Measurements from ENCODE around the gene ANKRD24. TPM values are rescaled to one million over a fixed set of nuclear protein-coding genes. Genes with fewer than 3 reads are reported as not detected.

ANKRD24 gene
- total and polyA plus RNA-seq, 2 of the 13 experiments (the other 11 are each of a cell fraction or from before 2014, with no cell fraction given) = 0.13 to 0.24 TPM

- TF ChIP-seq JUN (CRISPR knock-in tag; IDR thresholded peaks at IDR 0.05) = no peak
- no peak for TF ChIP-seq SOX6 (IDR thresholded peaks at IDR 0.05)
- peak; percentile 77 for TF ChIP-seq SOX6 (CRISPR knock-in tag; IDR thresholded peaks at IDR 0.05)
- TF ChIP-seq EZH2 (conservative IDR thresholded peaks at IDR 0.05; ENCODE audit: low read depth, low read length) = no peak
- no peak for TF ChIP-seq MTA3 (CRISPR knock-in tag; IDR thresholded peaks at IDR 0.05)
- no peak for TF ChIP-seq ZFAT (CRISPR knock-in tag; conservative IDR thresholded peaks at IDR 0.05)
- no peak for TF ChIP-seq ZNF747 (CRISPR knock-in tag; IDR thresholded peaks at IDR 0.05; ENCODE audit: borderline replicate concordance)
- TF ChIP-seq KMT2B (CRISPR knock-in tag; IDR thresholded peaks at IDR 0.05) = no peak
- TF ChIP-seq ZUFSP (CRISPR knock-in tag; IDR thresholded peaks at IDR 0.05; ENCODE audit: borderline replicate concordance) = no peak
- no peak for TF ChIP-seq PRPF4 (IDR thresholded peaks at IDR 0.05; ENCODE audit: low read depth, low read length, poor library complexity, severe bottlenecking)
- no peak for TF ChIP-seq MXD4 (CRISPR knock-in tag; IDR thresholded peaks at IDR 0.05)
- no peak for TF ChIP-seq IRF1 (CRISPR knock-in tag; IDR thresholded peaks at IDR 0.05; ENCODE audit: low read depth)
- no peak for TF ChIP-seq SETDB1 (CRISPR knock-in tag; IDR thresholded peaks at IDR 0.05; ENCODE audit: borderline replicate concordance)
- TF ChIP-seq ETV5 (CRISPR knock-in tag; IDR thresholded peaks at IDR 0.05; ENCODE audit: borderline replicate concordance) = peak; percentile 76; the same call in 1 of the 2 replicates
- no peak for TF ChIP-seq STAG1 (CRISPR knock-in tag; IDR thresholded peaks at IDR 0.05)
- no peak for TF ChIP-seq KLF6 (CRISPR knock-in tag; IDR thresholded peaks at IDR 0.05)
- no peak for TF ChIP-seq MED8 (CRISPR knock-in tag; IDR thresholded peaks at IDR 0.05; ENCODE audit: insufficient replicate concordance)
- TF ChIP-seq FOXJ3 (CRISPR knock-in tag; IDR thresholded peaks at IDR 0.05; ENCODE audit: borderline replicate concordance) = 0 out of 2 replicates have a peak, but pooled peaks have one; percentile 29
- TF ChIP-seq MEIS2 (CRISPR knock-in tag; IDR thresholded peaks at IDR 0.05) = peak; percentile 69; the same call in 1 of the 2 replicates
- no peak; the same call in 1 of the 2 replicates for TF ChIP-seq ZSCAN12 (CRISPR knock-in tag; IDR thresholded peaks at IDR 0.05)
- no peak; the same call in 1 of the 2 replicates for TF ChIP-seq THAP9 (CRISPR knock-in tag; IDR thresholded peaks at IDR 0.05; ENCODE audit: borderline replicate concordance)
- TF ChIP-seq ZBTB2 (CRISPR knock-in tag; IDR thresholded peaks at IDR 0.05; ENCODE audit: low read depth) = no peak
- TF ChIP-seq HDAC2 (CRISPR knock-in tag; IDR thresholded peaks at IDR 0.05) = no peak; the same call in 1 of the 2 replicates
Observed at GRCh38 chr19:4234142-4234861, 51.8 kb downstream of the ANKRD24 start (continued).
